NCI-H128 (cell line): ENCODE measurements around the gene SYK.

Experiments used
- DNase-seq: peaks from one replicate; lab custom pipeline; 2025; ENCODE audit not compliant: unreplicated experiment; lab: John Stamatoyannopoulos, UW

SYK gene

GRCh38 chr9:90901933-90902332, 100.3 kb downstream of the SYK start:
- DNase-seq: no peak

- DNase-seq: no peak
Measured at GRCh38 chr9:90903766-90904424, 102.3 kb downstream of the SYK start.

GRCh38 chr9:90904706-90905478, 103.3 kb downstream of the SYK start:
- peak; percentile 65 for DNase-seq

GRCh38 chr9:90905822-90906221, 104.2 kb downstream of the SYK start:
- DNase-seq: no peak

GRCh38 chr9:90906316-90907055, 104.9 kb downstream of the SYK start:
- no peak for DNase-seq

GRCh38 chr9:90907056-90907445, 105.4 kb downstream of the SYK start:
- no peak for DNase-seq

GRCh38 chr9:90907790-90908189, 106.2 kb downstream of the SYK start:
- no peak for DNase-seq

GRCh38 chr9:90909225-90909624, 107.6 kb downstream of the SYK start:
- DNase-seq: no peak

GRCh38 chr9:90909747-90910283, 108.2 kb downstream of the SYK start:
- no peak for DNase-seq

- DNase-seq: no peak
Measured at GRCh38 chr9:90914196-90914595, 112.6 kb downstream of the SYK start.

GRCh38 chr9:90914868-90915483, 113.4 kb downstream of the SYK start:
- DNase-seq: peak; percentile 61

GRCh38 chr9:90915693-90916092, 114.1 kb downstream of the SYK start:
- DNase-seq: no peak

GRCh38 chr9:90916147-90916734, 114.6 kb downstream of the SYK start:
- DNase-seq: no peak

GRCh38 chr9:90919883-90920282, 118.3 kb downstream of the SYK start:
- no peak for DNase-seq

- peak; percentile 24 for DNase-seq
Measured at GRCh38 chr9:90921104-90921503, 119.5 kb downstream of the SYK start.

- no peak for DNase-seq
Measured at GRCh38 chr9:90921969-90922368, 120.3 kb downstream of the SYK start.

GRCh38 chr9:90925581-90926257, 124.1 kb downstream of the SYK start:
- DNase-seq: no peak

- DNase-seq: no peak
Measured at GRCh38 chr9:90926936-90927335, 125.3 kb downstream of the SYK start.

- no peak for DNase-seq
Measured at GRCh38 chr9:90927496-90927895, 125.9 kb downstream of the SYK start.

GRCh38 chr9:90929626-90930025, 128.0 kb downstream of the SYK start:
- no peak for DNase-seq
